H9 (cell line): Measurements from ENCODE around the gene RDH14. TPM values are rescaled to one million over a fixed set of nuclear protein-coding genes. Genes with fewer than 3 reads are reported as not detected.

ENCODE experiments used
- DNase-seq: peaks from one replicate; pipeline ENCODE4 v3.0.0-alpha.2; 2017
- H2AFZ ChIP-seq: one replicate; pipeline ENCODE4 v1.6.1; 2013; ENCODE audit warnings: mild to moderate bottlenecking, low read length, control low read depth, moderate library complexity
- H2AK5ac ChIP-seq: 2 replicates; pipeline ENCODE4 v1.6.1; 2013; ENCODE audit warnings: low read length, control low read depth, mixed read lengths; ENCODE audit not compliant: insufficient read length
- H2BK120ac ChIP-seq: one replicate; pipeline ENCODE4 v1.6.1; 2013; ENCODE audit warnings: low read depth, mild to moderate bottlenecking, low read length, control low read depth, inconsistent platforms; ENCODE audit not compliant: poor library complexity, severe bottlenecking
- H2BK12ac ChIP-seq: 2 replicates; pipeline ENCODE4 v1.6.1; 2013; ENCODE audit warnings: low read length, control low read depth, mixed read lengths, low read depth; ENCODE audit not compliant: insufficient read length
- H2BK15ac ChIP-seq: 2 replicates; pipeline ENCODE4 v1.6.1; 2013; ENCODE audit warnings: low read depth, low read length, control low read depth
- H2BK20ac ChIP-seq: one replicate; pipeline ENCODE4 v1.6.1; 2013; ENCODE audit warnings: low read depth, mild to moderate bottlenecking, low read length, control low read depth, inconsistent platforms; ENCODE audit not compliant: poor library complexity, severe bottlenecking
- H2BK5ac ChIP-seq: 2 replicates; pipeline ENCODE4 v1.6.1; 2013; ENCODE audit warnings: low read length, control low read depth, mixed read lengths; ENCODE audit not compliant: insufficient read length
- H3K14ac ChIP-seq: 2 replicates; pipeline ENCODE4 v1.6.1; 2013; ENCODE audit warnings: low read length, control low read depth; ENCODE audit not compliant: insufficient read depth
- H3K18ac ChIP-seq: 2 replicates; pipeline ENCODE4 v1.6.1; 2013; ENCODE audit warnings: low read depth, mild to moderate bottlenecking, mixed read lengths, low read length, control low read depth; ENCODE audit not compliant: insufficient read length
- H3K23ac ChIP-seq: 2 replicates; pipeline ENCODE4 v1.6.1; 2013; ENCODE audit warnings: low read length, control low read depth, mixed read lengths, low read depth; ENCODE audit not compliant: insufficient read length
- H3K23me2 ChIP-seq: 2 replicates; pipeline ENCODE4 v1.6.1; 2013; ENCODE audit warnings: low read depth, mild to moderate bottlenecking, mixed read lengths, low read length, control low read depth; ENCODE audit not compliant: insufficient read length, poor library complexity, severe bottlenecking
- H3K27ac ChIP-seq: 2 replicates; pipeline ENCODE4 v1.5.1; 2013; ENCODE audit warnings: low read length, control low read depth, mixed read lengths, low read depth; ENCODE audit not compliant: insufficient read length
- H3K27me3 ChIP-seq: 2 replicates; pipeline ENCODE4 v1.6.1; 2013; ENCODE audit warnings: low read length, control low read depth, inconsistent platforms; ENCODE audit not compliant: insufficient read depth
- H3K4ac ChIP-seq: 2 replicates; pipeline ENCODE4 v1.6.1; 2013; ENCODE audit warnings: low read depth, mild to moderate bottlenecking, control low read depth, inconsistent platforms, low read length, moderate library complexity
- H3K4me1 ChIP-seq: 2 replicates; pipeline ENCODE4 v1.6.1; 2013; ENCODE audit warnings: low read length, control low read depth, inconsistent platforms; ENCODE audit not compliant: insufficient read depth
- H3K4me2 ChIP-seq: 2 replicates; pipeline ENCODE4 v1.6.1; 2013; ENCODE audit warnings: low read length, control low read depth, mixed read lengths; ENCODE audit not compliant: insufficient read length, insufficient read depth
- H3K56ac ChIP-seq: 2 replicates; pipeline ENCODE4 v1.6.1; 2013; ENCODE audit warnings: low read depth, mild to moderate bottlenecking, mixed read lengths, low read length, control low read depth; ENCODE audit not compliant: insufficient read length
- H3K79me1 ChIP-seq: 2 replicates; pipeline ENCODE4 v1.6.1; 2013; ENCODE audit warnings: low read depth, mild to moderate bottlenecking, moderate library complexity, low read length, control low read depth, inconsistent platforms; ENCODE audit not compliant: insufficient read depth, poor library complexity, severe bottlenecking
- H3K79me2 ChIP-seq: 2 replicates; pipeline ENCODE4 v1.6.1; 2013; ENCODE audit warnings: low read length, control low read depth, inconsistent platforms; ENCODE audit not compliant: insufficient read depth
- H3K9ac ChIP-seq: 2 replicates; pipeline ENCODE4 v1.6.1; 2013; ENCODE audit warnings: low read length, control low read depth, mixed read lengths; ENCODE audit not compliant: insufficient read length; ENCODE audit errors: extremely low read depth
- H3K9me3 ChIP-seq: one replicate; pipeline ENCODE4 v1.6.1; 2013; ENCODE audit warnings: low read depth, low read length, inconsistent platforms; ENCODE audit not compliant: control insufficient read depth
- H3T11ph ChIP-seq: one replicate; pipeline ENCODE4 v1.6.1; 2013; ENCODE audit warnings: mild to moderate bottlenecking, low read length, control low read depth, inconsistent platforms
- H4K20me1 ChIP-seq: one replicate; pipeline ENCODE4 v1.6.1; 2013; ENCODE audit not compliant: control insufficient read depth, insufficient read length, insufficient read depth
- H4K5ac ChIP-seq: 2 replicates; pipeline ENCODE4 v1.6.1; 2013; ENCODE audit warnings: low read depth, mild to moderate bottlenecking, mixed read lengths, low read length, control low read depth; ENCODE audit not compliant: insufficient read length
- H4K8ac ChIP-seq: replicated peaks from 2 replicates; pipeline ENCODE4 v1.6.1; 2013; ENCODE audit warnings: low read length, control low read depth, mixed read lengths, low read depth; ENCODE audit not compliant: insufficient read length
- H4K91ac ChIP-seq: 2 replicates; pipeline ENCODE4 v1.6.1; 2013; ENCODE audit warnings: low read depth, mild to moderate bottlenecking, moderate library complexity, mixed read lengths, low read length, control low read depth; ENCODE audit not compliant: insufficient read length
- H3K27ac Mint-ChIP-seq, 3 experiments: 2 replicates in 2 of 3; 3 replicates in 1 of 3; pipeline ENCODE4 v1.8.0; 2020 to 2021; ENCODE audit warnings: mixed read lengths in 3 of 3, mild to moderate bottlenecking in 1 of 3, moderate library complexity in 1 of 3
- H3K27me3 Mint-ChIP-seq: 2 replicates; pipeline ENCODE4 v1.8.0; 2021; ENCODE audit warnings: low read depth, mild to moderate bottlenecking, moderate library complexity, mixed read lengths
- H3K36me3 Mint-ChIP-seq, 3 experiments: 2 replicates in 2 of 3; 3 replicates in 1 of 3; pipeline ENCODE4 v1.8.0; 2020 to 2021; ENCODE audit warnings: low read depth in 3 of 3, mixed read lengths in 3 of 3; ENCODE audit not compliant: insufficient read depth in 1 of 3
- H3K4me1 Mint-ChIP-seq, 2 experiments: 2 replicates each; pipeline ENCODE4 v1.8.0; 2020; ENCODE audit warnings: mixed read lengths in 2 of 2
- H3K4me3 Mint-ChIP-seq, 2 experiments: 2 replicates in 1 of 2; 3 replicates in 1 of 2; pipeline ENCODE4 v1.8.0; 2020 to 2021; ENCODE audit warnings: mild to moderate bottlenecking in 2 of 2, mixed read lengths in 2 of 2, moderate library complexity in 1 of 2
- H3K9me3 Mint-ChIP-seq, 2 experiments: 2 replicates in 1 of 2; 3 replicates in 1 of 2; pipeline ENCODE4 v1.8.0; 2020; ENCODE audit warnings: mild to moderate bottlenecking in 2 of 2, mixed read lengths in 2 of 2, moderate library complexity in 1 of 2
- WGBS: extraction: QIAGEN DNeasy Blood & Tissue Kit; methylation state at CpG from one replicate; pipeline ENCODE4 v1.1.7; 2013; ENCODE audit warnings: missing lambda C conversion rate, low lambda C conversion rate, mixed read lengths; ENCODE audit not compliant: insufficient read length; ENCODE audit errors: extremely low coverage; 5-methylcytosine and 5-hydroxymethylcytosine counted together
- total RNA-seq: library from RNA; stranded (reverse); gene quantifications from 2 replicates; pipeline ENCODE4 v1.2.1, GENCODE V29; 2021
- TF ChIP-seq, protein P1 (sequence below): fragments of 200-600 bp; sonication (generic); conservative IDR thresholded peaks from 3 replicates; pipeline ENCODE4 v1.8.0; 2021; ENCODE audit warnings: antibody characterized with exemption, mild to moderate bottlenecking

RDH14 gene
- total RNA-seq, 1 experiment from 2014 or later, result 25.5 TPM

DNA sequence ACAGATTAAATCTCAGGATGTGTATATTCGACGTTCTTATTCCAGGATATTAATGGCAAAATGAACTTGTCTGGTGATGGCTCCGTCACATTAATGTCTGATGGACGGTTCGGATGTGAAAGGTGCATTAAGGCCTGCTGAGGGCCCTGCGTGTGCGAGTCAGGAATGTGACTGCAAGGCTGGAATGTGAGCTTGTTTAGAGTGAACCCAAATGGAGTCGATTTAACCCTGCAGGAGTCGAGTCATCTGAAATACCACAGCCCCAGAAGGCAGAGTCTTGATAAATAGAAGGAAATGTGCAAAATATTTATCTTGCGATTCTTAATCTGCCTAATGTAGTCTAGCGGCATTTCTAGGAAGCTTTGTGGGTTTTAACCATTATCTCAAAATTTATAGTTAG is 44.3 kb downstream of the RDH14 start:
- DNase-seq, result no peak
- no peak overlapping the region for H3K27ac ChIP-seq

More for the DNA sequence above, 44.3 kb downstream of the RDH14 start:
- TF ChIP-seq, protein P1, sequence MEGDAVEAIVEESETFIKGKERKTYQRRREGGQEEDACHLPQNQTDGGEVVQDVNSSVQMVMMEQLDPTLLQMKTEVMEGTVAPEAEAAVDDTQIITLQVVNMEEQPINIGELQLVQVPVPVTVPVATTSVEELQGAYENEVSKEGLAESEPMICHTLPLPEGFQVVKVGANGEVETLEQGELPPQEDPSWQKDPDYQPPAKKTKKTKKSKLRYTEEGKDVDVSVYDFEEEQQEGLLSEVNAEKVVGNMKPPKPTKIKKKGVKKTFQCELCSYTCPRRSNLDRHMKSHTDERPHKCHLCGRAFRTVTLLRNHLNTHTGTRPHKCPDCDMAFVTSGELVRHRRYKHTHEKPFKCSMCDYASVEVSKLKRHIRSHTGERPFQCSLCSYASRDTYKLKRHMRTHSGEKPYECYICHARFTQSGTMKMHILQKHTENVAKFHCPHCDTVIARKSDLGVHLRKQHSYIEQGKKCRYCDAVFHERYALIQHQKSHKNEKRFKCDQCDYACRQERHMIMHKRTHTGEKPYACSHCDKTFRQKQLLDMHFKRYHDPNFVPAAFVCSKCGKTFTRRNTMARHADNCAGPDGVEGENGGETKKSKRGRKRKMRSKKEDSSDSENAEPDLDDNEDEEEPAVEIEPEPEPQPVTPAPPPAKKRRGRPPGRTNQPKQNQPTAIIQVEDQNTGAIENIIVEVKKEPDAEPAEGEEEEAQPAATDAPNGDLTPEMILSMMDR, result no peak
- H2AK5ac ChIP-seq, result no peak overlapping the region
- no peaks in the 10 kb centered on the region for H3K9me3 ChIP-seq
- Mint-ChIP-seq H3K9me3 (no peaks in the 10 kb centered on the region; a peak in 1 of 5 replicates), H3K4me1 (peaks cover 14 to 16% of the 10 kb centered on the region in 2 experiments), H3K36me3 (no peaks in the 10 kb centered on the region), H3K27me3 (no peaks in the 10 kb centered on the region), H3K4me3 (no peak overlapping the region), H3K27ac (peak overlapping the region in 1 of 3 experiments; percentile 79; a peak in 2 of 7 replicates)
- no peak overlapping the region for H2BK120ac ChIP-seq
- no peaks in the 10 kb centered on the region for H3K79me1 ChIP-seq
- H3K14ac ChIP-seq, result no peak overlapping the region
- no peaks in the 10 kb centered on the region for H3K79me2 ChIP-seq
- H3K18ac ChIP-seq, result no peak overlapping the region
- no peak overlapping the region for H2BK20ac ChIP-seq
- no peak overlapping the region for H3K4me2 ChIP-seq
- H3K4me1 ChIP-seq, result no peaks in the 10 kb centered on the region
- H3K56ac ChIP-seq, result no peak overlapping the region
- WGBS, result no CpG with 5 or more reads among the region's 11 CpGs
- no peak overlapping the region for H3K4ac ChIP-seq
- H4K8ac ChIP-seq, result no peak overlapping the region
- no peak overlapping the region for H3K23ac ChIP-seq
- no peak overlapping the region for H4K91ac ChIP-seq
- H4K5ac ChIP-seq, result no peak overlapping the region
- H2BK5ac ChIP-seq, result no peak overlapping the region
- H3K27me3 ChIP-seq, result no peaks in the 10 kb centered on the region
- no peaks in the 10 kb centered on the region for H4K20me1 ChIP-seq
- H3K9ac ChIP-seq, result no peak overlapping the region
- no peak overlapping the region for H3T11ph ChIP-seq
- no peak overlapping the region for H2AFZ ChIP-seq
- no peak overlapping the region for H2BK12ac ChIP-seq
- H3K23me2 ChIP-seq, result no peaks in the 10 kb centered on the region
- no peak overlapping the region for H2BK15ac ChIP-seq
